UCSD-AML1 (cell line): Measurements from ENCODE around the gene RCOR1.
"Not testable (repeated sequence)": the region's sequence is repeated elsewhere in the genome, so short reads cannot be mapped to it uniquely, and the experiment has no call there.

ENCODE experiments used
- DNase-seq: peaks from one replicate; lab custom pipeline; 2025; ENCODE audit not compliant: unreplicated experiment; lab: John Stamatoyannopoulos, UW

RCOR1 gene

DNA sequence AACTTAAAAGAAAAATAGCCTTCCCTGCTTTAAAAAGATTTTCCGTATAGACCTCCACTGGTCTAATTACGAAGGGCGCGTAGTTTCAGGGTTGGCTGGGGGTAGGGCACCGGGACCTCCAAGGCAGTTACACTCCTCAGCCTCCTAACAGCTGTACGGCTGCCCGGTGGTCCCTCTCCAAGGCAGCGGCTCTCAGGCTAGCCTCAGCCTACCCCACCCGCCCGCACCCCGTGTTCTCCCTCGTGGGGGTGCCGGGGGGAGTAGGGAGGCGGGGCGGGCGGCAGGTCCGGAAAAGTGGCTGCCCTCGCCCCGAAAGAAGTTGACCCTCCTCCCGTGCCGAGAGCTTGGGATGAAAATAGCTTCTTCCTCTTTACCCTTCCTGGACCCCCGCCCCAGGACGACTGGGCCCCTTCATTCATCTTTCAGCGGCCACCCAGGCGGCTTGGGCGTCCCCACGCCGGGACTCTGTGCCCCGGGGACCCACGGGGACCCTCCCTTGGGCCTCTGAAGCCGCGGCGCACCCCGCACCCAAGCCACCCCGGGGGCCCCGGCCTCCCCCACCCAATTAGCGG, 991 bp upstream of the RCOR1 start:
- peak; percentile 78 for DNase-seq

DNA sequence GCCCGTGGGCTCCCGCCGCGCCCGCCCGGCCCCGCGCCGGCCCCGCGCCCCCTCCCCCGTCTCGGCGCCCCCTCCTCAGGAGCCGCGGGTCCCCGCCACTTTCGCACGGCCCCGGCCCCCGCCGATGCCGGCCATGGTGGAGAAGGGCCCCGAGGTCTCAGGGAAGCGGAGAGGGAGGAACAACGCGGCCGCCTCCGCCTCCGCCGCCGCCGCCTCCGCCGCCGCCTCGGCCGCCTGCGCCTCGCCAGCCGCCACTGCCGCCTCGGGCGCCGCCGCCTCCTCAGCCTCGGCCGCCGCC, 263 bp downstream of the RCOR1 start:
- no peak for DNase-seq

DNA sequence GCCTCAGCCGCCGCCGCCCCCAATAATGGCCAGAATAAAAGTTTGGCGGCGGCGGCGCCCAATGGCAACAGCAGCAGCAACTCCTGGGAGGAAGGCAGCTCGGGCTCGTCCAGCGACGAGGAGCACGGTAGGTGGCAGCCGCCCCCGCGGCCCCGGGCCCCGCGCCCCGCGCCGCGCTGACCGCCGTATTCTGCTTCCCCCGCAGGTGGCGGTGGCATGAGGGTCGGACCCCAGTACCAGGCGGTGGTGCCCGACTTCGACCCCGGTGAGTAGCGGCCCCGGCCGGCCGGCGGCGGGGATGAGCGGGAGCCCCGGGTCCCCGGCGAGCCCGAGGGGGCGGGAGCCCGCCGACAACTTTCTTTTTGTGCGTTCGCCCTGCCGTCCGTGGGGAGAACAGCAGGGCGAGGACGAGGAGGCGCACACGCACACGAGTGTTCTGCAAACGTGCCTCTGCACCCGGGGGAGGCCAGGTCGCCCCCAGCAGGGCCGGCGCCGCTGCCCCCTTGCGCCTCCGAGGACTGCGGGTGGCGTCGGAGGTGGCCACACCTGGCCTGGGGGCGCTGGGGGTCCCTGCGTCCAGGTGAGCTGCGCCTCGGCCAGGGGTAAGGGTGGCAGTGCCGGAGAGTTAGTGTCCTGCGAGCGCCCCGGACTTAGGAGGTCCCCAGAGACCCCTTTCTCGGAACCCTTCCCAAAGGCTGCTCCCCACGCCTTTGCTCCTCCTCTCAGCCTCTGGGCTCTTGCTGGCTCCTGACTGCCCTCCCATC, 794 bp downstream of the RCOR1 start:
- peak; percentile 68 for DNase-seq

DNA sequence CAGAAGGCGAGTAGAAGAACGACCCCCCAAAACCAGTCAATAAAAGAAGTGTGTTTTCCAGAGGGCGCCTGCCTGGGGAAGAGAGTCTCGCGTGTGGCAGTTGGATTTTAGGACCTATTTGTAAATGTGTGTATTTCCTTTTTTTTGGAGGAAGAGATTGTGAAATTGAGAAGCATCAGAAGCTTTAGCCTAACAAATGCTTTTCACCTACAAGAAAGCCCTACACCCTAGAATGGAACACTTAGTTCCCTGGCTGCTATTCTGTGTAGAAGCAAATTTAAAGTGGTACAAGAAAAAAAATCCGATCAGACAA, 1.3 kb downstream of the RCOR1 start:
- no peak for DNase-seq

DNA sequence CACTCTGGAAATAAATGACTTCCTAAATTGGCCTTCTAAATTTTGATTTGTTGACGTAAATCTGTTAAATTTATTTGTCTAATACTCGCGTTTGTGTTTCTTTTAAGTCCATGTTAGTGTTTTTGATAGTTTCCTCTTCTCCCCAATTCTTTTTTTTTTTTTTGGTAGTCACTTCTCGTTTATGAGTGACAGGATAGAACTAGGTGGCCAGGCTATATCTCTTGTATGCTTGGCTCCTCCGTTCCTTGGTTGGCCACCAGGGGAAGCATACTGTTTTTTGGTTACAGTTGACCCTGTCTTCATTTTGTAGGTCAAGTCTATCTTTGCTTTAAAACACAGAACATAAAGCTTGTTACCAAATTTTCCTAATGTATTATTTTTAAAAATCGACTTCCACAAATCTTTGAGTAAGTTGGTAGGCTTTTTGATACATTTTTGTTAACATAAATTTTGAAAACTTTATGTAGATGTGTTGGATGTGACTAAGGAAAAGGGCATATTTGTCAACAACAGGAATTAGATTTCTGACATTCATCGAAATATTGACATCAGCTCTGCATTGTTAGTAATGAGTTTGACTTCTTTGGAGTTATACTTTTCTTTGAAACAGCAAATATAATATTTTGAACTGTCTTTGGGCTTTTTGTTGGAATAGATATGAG, 2.2 kb downstream of the RCOR1 start:
- DNase-seq: peak; percentile 49

DNA sequence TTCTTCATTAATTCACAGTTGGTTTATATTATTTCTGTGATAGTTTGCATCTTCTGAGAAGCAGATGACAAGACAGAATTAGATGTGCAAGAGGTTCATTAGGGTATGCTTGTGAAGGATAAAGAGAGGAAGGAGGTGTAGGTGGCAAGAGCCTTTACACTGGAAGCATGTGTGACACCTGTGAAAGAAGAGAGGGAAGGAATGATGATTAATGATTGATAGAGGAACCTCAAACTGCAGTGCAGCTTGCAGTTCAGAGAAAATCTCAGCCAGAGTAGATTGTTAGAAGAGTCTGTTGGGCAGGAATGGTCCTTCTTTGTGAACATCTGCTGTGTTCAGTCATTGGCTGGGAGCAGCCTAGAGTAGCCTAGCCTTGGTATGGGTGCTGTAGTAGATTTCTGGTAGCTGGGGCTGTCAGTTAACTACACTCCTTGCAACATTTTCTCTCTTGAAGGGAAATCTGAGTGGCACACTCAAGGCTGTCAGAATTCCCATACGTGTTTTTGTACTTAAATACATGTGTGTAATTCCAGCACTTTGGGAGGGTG, 9.0 kb downstream of the RCOR1 start:
- DNase-seq: no peak

DNA sequence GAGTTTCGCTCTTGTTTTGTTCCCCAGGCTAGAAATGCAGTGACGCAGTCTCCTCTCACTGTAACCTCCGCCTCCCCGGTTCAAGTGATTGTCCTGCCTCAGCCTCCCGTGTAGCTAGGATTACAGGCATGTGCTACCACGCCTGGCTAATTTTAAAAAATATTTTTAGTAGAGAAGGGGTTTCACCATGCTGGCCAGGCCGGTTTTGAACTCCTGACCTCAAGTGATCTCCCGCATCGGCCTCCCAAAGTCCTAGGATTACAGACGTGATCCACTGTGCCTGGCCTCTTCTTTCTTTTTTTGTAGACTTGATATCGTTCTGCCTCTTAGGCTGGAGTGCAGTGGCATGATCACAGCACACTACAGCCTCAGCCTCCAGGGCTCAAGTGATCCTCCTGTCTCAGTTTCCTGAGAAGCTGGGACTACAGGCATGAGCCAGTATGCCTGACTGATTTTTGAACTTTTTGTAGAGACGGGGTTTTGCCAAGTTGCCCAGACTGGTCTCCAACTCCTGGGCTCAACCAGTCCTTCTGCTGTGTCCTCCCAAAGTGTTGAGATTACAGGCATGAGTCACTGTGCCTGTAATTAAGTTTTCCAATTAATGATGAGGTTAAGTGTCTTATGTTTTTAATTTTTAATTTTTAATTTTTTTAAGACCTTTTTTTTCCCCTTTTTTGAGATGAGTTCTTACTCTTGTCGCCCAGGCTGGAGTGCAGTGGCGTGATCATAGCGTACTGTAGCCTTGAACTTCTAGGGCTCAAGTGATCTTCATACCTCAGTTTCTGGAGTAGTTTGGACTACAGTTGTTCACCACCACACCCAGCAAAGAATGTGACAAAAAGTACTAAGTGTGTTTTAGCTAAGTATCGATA, 10.2 kb downstream of the RCOR1 start:
- no peak for DNase-seq

DNA sequence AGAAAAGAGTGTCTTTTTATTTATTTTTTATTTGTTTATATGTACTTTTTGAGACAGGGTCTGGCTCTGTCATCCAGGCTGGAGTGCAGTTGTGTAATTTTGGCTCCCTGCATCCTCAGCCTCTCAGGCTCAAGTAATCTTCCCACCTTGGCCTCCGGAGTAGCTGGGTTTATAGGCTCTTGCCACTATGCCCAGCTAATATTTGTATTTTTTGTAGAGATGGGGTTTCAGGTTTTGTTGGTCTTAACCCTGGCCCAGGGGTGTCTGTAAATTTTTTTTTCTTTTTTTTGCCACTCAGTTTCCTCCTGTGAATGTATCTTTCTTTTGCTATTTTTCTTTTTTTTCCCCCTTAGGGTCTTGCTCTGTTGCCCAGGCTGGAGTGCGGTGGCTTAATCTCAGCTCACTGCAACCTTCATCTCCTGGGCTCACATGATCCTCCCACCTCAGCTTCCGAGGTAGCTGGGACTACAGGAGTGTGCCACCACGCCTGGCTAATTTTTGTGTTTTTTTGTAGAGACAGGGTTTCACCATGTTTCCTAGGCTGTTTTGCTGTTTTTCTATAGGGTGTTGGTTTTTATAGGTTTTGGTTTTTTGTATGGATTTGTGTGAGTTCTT, 11.0 kb downstream of the RCOR1 start:
- DNase-seq: no peak

DNA sequence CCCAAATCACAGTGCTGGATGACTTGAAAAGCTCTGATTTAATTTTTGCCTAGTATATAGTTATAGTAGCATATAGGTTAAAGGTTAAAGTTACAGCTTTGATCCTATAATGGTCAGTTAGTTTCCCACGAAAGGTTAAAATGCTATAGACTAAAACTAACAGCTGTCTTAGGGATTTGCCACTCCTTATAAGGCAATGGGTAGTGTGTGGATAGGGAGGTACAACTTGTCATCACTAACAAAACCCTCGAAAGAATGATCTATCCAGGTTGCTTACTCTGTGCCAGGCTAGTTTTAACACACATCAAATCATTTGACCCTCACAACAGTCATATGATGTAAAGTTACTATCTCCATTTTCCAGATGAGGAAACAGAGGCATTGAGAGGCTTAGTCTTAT, 11.7 kb downstream of the RCOR1 start:
- no peak for DNase-seq

DNA sequence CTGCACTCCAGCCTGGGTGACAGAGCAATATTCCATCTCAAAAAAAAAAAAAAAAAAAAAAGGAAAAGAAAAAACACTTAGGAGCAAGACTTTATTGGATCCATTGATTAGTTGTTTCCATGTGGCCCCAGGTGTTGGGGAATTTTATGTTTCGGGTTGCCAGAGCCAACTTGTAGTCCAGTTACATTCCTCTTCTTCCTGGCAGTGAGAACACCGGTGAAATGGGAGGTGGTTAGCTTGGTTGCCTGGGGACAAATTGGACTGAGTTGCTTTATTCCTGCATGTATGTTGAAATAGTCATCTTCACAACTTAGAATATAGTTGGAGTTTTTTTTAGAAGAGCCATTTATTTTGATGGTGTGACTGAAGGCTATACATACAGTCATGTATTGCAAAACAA, 12.6 kb downstream of the RCOR1 start:
- no peak for DNase-seq

DNA sequence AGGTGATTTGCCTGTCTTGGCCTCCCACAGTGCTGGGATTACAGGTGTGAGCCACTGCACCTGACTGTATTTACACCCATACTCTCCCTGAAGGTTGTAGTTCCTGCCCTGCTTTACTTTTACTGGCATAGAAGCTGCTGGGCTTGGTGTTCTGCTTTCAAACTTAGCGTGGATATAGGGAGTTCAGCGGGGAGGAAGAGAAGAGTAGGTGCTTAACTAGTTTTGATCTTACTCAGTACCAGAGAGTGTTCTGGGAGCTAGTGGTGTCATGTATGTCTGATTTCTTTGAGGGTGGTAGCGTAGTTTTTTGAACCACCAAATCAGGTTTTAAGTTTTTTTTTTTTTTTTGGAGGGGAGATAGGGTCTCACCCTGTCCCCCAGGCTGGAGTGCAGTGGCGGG, 13.8 kb downstream of the RCOR1 start:
- DNase-seq: no peak

DNA sequence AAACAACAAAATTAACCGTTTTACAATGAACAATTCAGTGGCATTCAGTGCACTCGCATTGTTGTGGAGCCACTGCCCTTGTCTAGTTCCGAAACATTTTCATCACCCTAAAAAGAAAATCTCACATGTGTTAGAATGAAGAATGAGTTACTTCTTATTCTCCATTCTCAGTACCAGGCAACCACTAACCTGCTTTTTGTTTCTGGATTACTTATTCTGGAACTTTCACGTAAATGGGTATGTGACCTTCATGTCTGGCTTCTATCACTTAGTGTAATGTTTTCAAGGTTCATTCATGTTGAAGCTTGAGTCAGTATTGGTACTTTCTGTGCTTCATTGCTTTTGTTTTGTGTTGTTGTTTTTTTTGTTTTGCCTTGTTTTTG, 15.6 kb downstream of the RCOR1 start:
- no peak for DNase-seq

DNA sequence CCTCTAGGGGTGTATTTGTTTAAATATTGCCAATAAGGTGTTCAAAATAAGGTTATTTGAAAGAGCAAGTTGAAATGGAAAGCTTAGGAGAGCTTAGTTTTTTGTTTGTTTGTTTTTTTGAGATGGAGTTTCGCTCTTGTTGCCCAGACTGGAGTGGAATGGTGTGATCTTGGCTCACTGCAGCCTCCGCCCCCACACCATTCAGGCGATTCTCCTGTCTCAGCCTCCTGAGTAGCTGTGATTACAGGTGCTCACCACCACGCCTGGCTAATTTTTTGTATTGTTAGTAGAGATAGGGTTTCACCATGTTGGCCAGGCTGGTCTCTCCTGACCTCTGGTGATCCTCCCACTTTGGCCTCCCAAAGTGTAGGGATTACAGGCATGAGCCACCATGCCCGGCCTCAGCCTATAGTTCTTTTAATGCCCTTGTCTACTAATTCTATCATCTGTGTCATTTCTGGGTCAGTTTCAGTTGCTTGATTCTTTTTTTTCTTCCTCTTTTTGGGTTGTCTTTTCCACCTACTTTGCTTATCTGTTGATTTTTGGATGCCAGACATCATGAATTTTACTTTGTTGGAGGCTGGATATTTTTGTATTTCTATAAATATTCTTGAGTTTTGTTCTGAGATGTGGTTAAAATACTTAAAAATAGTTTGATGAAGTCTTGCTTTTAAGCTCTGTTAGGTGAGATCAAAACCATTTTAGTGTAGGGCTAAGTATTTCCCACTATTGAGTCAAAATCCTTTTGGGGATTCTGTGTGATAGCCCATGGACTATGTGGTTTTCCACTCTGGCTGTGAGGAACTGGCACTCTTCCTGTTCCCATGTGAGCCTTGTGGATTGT, 18.7 kb downstream of the RCOR1 start:
- DNase-seq: no peak

DNA sequence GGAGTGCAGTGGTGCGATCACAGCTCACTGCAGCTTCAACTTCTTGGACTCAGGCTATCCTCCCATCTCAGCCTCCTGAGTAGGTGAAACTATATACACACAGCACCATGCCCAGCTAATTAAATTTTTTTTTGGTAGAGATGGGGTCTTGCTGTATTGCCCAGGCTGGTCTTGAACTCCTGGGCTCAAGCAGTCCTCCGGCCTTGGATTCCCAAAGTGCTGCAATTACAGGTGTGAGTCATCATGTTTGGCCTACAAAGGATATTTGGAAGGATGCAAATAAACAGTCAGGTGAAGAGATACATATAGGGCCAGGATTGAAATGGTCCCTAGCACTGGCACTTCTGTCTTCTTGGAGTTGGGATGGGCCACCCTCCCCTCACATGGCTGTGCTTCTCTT, 23.9 kb downstream of the RCOR1 start:
- DNase-seq: no peak

DNA sequence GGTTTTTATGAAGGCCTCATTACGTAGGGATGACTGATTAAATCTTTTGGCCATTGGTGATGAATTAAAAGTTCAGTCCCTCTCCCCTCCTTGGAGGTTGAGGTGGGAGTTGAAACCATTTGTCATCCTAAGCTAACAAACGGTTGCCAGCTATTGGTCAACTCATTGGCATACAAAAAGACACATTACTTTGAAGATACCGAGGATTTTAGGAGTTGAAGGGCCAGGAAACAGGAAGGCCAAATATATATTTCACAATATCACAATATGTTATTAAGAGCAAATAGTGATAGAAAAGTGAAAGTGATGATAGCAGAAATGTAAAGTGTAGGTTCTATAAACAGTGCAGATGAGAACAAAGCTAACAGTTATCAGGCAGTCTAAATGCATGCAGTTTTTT, 24.4 kb downstream of the RCOR1 start:
- DNase-seq: no peak

DNA sequence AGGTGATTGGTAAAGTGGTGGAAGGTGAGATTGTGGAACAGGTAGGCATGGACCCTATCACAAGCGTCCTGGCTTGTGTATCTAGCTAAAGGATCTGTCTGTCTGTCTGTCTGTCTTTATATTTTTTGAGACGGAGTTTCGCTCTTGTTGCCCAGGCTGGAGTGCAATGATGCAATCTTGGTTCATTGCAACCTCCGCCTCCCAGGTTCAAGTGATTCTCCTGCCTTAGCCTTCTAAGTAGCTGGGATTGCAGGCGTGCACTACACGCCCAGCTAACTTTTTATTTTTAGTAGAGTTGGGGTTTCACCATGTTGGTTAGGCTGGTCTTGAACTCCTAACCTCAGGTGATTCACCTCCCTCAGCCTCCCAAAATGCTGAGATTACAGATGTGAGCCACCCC, 26.6 kb downstream of the RCOR1 start:
- DNase-seq: not testable (repeated sequence)

DNA sequence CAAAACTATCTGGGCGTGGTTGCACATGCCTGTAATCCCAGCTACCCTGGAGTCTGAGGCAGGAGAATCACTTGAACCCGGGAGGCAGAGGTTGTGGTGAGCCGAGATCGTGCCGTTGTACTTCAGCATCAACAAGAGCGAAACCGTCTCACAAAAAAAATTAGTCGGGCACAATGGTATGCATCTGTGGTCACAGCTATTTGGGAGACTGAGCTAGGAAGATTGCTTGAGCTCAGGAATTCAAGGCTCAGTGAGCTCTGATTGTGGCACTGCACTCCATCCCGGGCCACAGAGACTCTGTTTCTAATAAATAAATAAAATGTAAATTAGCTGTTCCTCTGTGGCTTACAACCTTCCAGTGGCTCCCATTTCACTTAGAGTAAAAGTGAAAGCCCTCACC, 28.0 kb downstream of the RCOR1 start:
- DNase-seq: no peak

DNA sequence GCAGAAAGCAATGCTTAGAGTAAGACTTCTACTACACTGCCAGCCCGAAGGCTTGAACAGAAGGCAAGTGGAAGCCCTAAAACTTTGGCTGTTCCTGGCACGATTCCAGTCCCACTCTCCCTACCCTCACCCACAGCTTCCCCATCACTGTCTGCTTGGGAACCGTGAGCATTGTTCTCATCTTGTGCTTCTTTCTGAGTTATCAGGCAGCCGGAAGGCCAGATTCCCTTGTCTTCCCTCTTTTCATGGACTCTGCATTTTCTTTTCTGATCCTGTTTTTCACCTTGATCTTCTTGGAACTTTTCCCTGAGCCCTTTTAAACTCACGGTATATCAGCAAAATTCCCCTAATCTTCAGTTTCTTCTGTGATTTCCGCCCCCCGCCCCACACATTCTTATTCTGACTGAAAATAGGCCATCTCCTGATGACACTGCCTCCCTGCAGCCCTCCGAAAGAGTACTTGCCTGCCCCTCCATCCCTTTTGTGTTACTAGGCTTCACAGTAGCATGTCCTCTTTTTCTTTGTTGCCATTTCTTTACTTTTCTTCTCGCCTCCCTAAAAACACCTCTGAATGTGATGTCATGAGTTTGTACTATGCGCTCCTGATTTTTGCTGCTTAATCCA, 29.9 kb downstream of the RCOR1 start:
- no peak for DNase-seq

DNA sequence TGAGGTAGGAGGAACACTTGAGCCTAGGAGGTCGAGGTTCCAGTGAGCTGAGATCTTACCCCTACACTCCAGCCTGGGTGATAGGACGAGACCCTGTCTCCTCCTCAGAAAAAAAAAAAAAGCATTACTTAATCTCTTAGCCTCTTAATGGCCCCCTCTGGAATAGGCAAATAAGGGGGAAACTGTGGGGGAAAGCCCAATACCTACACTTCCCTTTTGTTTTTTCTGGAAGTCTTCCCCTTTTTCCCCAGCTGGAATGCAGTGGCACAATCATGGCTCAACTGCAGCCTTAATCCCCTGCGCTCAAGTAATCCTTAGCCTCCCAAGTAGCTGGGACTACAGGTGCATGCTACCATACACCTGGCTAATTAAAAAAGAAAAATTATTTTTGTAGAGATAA, 32.2 kb downstream of the RCOR1 start:
- DNase-seq: no peak
